H9 (cell line): ENCODE measurements around the gene IFFO2. TPM values are rescaled to one million over a fixed set of nuclear protein-coding genes. Genes with fewer than 3 reads are reported as not detected.

Experiments
- DNase-seq: peaks from one replicate; pipeline ENCODE4 v3.0.0-alpha.2; 2017
- H2AFZ ChIP-seq: one replicate; pipeline ENCODE4 v1.6.1; 2013; ENCODE audit warnings: mild to moderate bottlenecking, low read length, control low read depth, moderate library complexity
- H2AK5ac ChIP-seq: 2 replicates; pipeline ENCODE4 v1.6.1; 2013; ENCODE audit warnings: low read length, control low read depth, mixed read lengths; ENCODE audit not compliant: insufficient read length
- H2BK120ac ChIP-seq: one replicate; pipeline ENCODE4 v1.6.1; 2013; ENCODE audit warnings: low read depth, mild to moderate bottlenecking, low read length, control low read depth, inconsistent platforms; ENCODE audit not compliant: poor library complexity, severe bottlenecking
- H2BK12ac ChIP-seq: 2 replicates; pipeline ENCODE4 v1.6.1; 2013; ENCODE audit warnings: low read length, control low read depth, mixed read lengths, low read depth; ENCODE audit not compliant: insufficient read length
- H2BK15ac ChIP-seq: 2 replicates; pipeline ENCODE4 v1.6.1; 2013; ENCODE audit warnings: low read depth, low read length, control low read depth
- H2BK20ac ChIP-seq: one replicate; pipeline ENCODE4 v1.6.1; 2013; ENCODE audit warnings: low read depth, mild to moderate bottlenecking, low read length, control low read depth, inconsistent platforms; ENCODE audit not compliant: poor library complexity, severe bottlenecking
- H2BK5ac ChIP-seq: 2 replicates; pipeline ENCODE4 v1.6.1; 2013; ENCODE audit warnings: low read length, control low read depth, mixed read lengths; ENCODE audit not compliant: insufficient read length
- H3K14ac ChIP-seq: 2 replicates; pipeline ENCODE4 v1.6.1; 2013; ENCODE audit warnings: low read length, control low read depth; ENCODE audit not compliant: insufficient read depth
- H3K18ac ChIP-seq: 2 replicates; pipeline ENCODE4 v1.6.1; 2013; ENCODE audit warnings: low read depth, mild to moderate bottlenecking, mixed read lengths, low read length, control low read depth; ENCODE audit not compliant: insufficient read length
- H3K23ac ChIP-seq: 2 replicates; pipeline ENCODE4 v1.6.1; 2013; ENCODE audit warnings: low read length, control low read depth, mixed read lengths, low read depth; ENCODE audit not compliant: insufficient read length
- H3K23me2 ChIP-seq: 2 replicates; pipeline ENCODE4 v1.6.1; 2013; ENCODE audit warnings: low read depth, mild to moderate bottlenecking, mixed read lengths, low read length, control low read depth; ENCODE audit not compliant: insufficient read length, poor library complexity, severe bottlenecking
- H3K27ac ChIP-seq: 2 replicates; pipeline ENCODE4 v1.5.1; 2013; ENCODE audit warnings: low read length, control low read depth, mixed read lengths, low read depth; ENCODE audit not compliant: insufficient read length
- H3K27me3 ChIP-seq: 2 replicates; pipeline ENCODE4 v1.6.1; 2013; ENCODE audit warnings: low read length, control low read depth, inconsistent platforms; ENCODE audit not compliant: insufficient read depth
- H3K4ac ChIP-seq: 2 replicates; pipeline ENCODE4 v1.6.1; 2013; ENCODE audit warnings: low read depth, mild to moderate bottlenecking, control low read depth, inconsistent platforms, low read length, moderate library complexity
- H3K4me1 ChIP-seq: 2 replicates; pipeline ENCODE4 v1.6.1; 2013; ENCODE audit warnings: low read length, control low read depth, inconsistent platforms; ENCODE audit not compliant: insufficient read depth
- H3K4me2 ChIP-seq: 2 replicates; pipeline ENCODE4 v1.6.1; 2013; ENCODE audit warnings: low read length, control low read depth, mixed read lengths; ENCODE audit not compliant: insufficient read length, insufficient read depth
- H3K56ac ChIP-seq: 2 replicates; pipeline ENCODE4 v1.6.1; 2013; ENCODE audit warnings: low read depth, mild to moderate bottlenecking, mixed read lengths, low read length, control low read depth; ENCODE audit not compliant: insufficient read length
- H3K79me1 ChIP-seq: 2 replicates; pipeline ENCODE4 v1.6.1; 2013; ENCODE audit warnings: low read depth, mild to moderate bottlenecking, moderate library complexity, low read length, control low read depth, inconsistent platforms; ENCODE audit not compliant: insufficient read depth, poor library complexity, severe bottlenecking
- H3K79me2 ChIP-seq: 2 replicates; pipeline ENCODE4 v1.6.1; 2013; ENCODE audit warnings: low read length, control low read depth, inconsistent platforms; ENCODE audit not compliant: insufficient read depth
- H3K9ac ChIP-seq: 2 replicates; pipeline ENCODE4 v1.6.1; 2013; ENCODE audit warnings: low read length, control low read depth, mixed read lengths; ENCODE audit not compliant: insufficient read length; ENCODE audit errors: extremely low read depth
- H3K9me3 ChIP-seq: one replicate; pipeline ENCODE4 v1.6.1; 2013; ENCODE audit warnings: low read depth, low read length, inconsistent platforms; ENCODE audit not compliant: control insufficient read depth
- H3T11ph ChIP-seq: one replicate; pipeline ENCODE4 v1.6.1; 2013; ENCODE audit warnings: mild to moderate bottlenecking, low read length, control low read depth, inconsistent platforms
- H4K20me1 ChIP-seq: one replicate; pipeline ENCODE4 v1.6.1; 2013; ENCODE audit not compliant: control insufficient read depth, insufficient read length, insufficient read depth
- H4K5ac ChIP-seq: 2 replicates; pipeline ENCODE4 v1.6.1; 2013; ENCODE audit warnings: low read depth, mild to moderate bottlenecking, mixed read lengths, low read length, control low read depth; ENCODE audit not compliant: insufficient read length
- H4K8ac ChIP-seq: replicated peaks from 2 replicates; pipeline ENCODE4 v1.6.1; 2013; ENCODE audit warnings: low read length, control low read depth, mixed read lengths, low read depth; ENCODE audit not compliant: insufficient read length
- H4K91ac ChIP-seq: 2 replicates; pipeline ENCODE4 v1.6.1; 2013; ENCODE audit warnings: low read depth, mild to moderate bottlenecking, moderate library complexity, mixed read lengths, low read length, control low read depth; ENCODE audit not compliant: insufficient read length
- H3K27ac Mint-ChIP-seq, 3 experiments: 2 replicates in 2 of 3; 3 replicates in 1 of 3; pipeline ENCODE4 v1.8.0; 2020 to 2021; ENCODE audit warnings: mixed read lengths in 3 of 3, mild to moderate bottlenecking in 1 of 3, moderate library complexity in 1 of 3
- H3K27me3 Mint-ChIP-seq: 2 replicates; pipeline ENCODE4 v1.8.0; 2021; ENCODE audit warnings: low read depth, mild to moderate bottlenecking, moderate library complexity, mixed read lengths
- H3K36me3 Mint-ChIP-seq, 3 experiments: 2 replicates in 2 of 3; 3 replicates in 1 of 3; pipeline ENCODE4 v1.8.0; 2020 to 2021; ENCODE audit warnings: low read depth in 3 of 3, mixed read lengths in 3 of 3; ENCODE audit not compliant: insufficient read depth in 1 of 3
- H3K4me1 Mint-ChIP-seq, 2 experiments: 2 replicates each; pipeline ENCODE4 v1.8.0; 2020; ENCODE audit warnings: mixed read lengths in 2 of 2
- H3K4me3 Mint-ChIP-seq, 2 experiments: 2 replicates in 1 of 2; 3 replicates in 1 of 2; pipeline ENCODE4 v1.8.0; 2020 to 2021; ENCODE audit warnings: mild to moderate bottlenecking in 2 of 2, mixed read lengths in 2 of 2, moderate library complexity in 1 of 2
- H3K9me3 Mint-ChIP-seq, 2 experiments: 2 replicates in 1 of 2; 3 replicates in 1 of 2; pipeline ENCODE4 v1.8.0; 2020; ENCODE audit warnings: mild to moderate bottlenecking in 2 of 2, mixed read lengths in 2 of 2, moderate library complexity in 1 of 2
- WGBS: extraction: QIAGEN DNeasy Blood & Tissue Kit; methylation state at CpG from one replicate; pipeline ENCODE4 v1.1.7; 2013; ENCODE audit warnings: missing lambda C conversion rate, low lambda C conversion rate, mixed read lengths; ENCODE audit not compliant: insufficient read length; ENCODE audit errors: extremely low coverage; 5-methylcytosine and 5-hydroxymethylcytosine counted together
- total RNA-seq: library from RNA; stranded (reverse); gene quantifications from 2 replicates; pipeline ENCODE4 v1.2.1, GENCODE V29; 2021
- TF ChIP-seq, protein P1 (sequence below): fragments of 200-600 bp; sonication (generic); conservative IDR thresholded peaks from 3 replicates; pipeline ENCODE4 v1.8.0; 2021; ENCODE audit warnings: antibody characterized with exemption, mild to moderate bottlenecking

Gene IFFO2
- total RNA-seq, 1 experiment from 2014 or later: 3.6 TPM

DNA sequence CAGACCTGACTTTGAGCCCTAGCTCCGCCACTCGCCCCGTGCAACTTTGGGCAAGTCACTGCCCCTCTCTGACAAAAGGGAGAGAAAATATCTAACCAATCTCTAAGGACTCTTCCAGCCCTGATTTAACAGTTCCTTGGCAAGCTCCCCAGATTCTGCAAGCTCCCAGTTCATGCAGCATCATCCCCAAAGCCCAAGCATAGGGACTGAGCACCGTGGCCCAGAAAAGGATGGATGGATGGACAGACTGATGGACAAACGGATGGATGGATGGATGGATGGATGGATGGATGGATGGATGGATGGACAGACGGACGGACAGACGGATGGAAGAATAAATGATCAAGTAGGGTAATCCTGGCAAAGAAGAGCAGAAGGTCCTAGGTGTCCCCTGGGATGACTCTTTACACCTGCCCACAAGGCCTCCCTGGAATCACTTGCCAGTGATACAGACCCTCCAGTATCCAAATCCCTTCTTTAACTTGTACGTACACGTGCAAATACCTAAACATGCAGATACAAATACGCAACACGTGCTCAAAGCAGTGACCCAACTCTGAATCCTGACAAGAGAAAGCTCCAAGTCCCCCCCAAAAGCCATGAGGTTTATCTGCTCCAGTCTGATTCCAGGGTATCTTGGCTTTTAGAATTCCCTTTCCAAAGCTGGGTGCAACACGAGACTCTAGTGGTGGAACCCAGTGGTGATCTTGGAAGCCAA lies 16.0 kb downstream of the IFFO2 start:
- peaks cover 51 to 65% of the 10 kb centered on the region in 2 experiments for H3K4me1 Mint-ChIP-seq
- Histone ChIP-seq H3K56ac (no peak overlapping the region), H4K8ac (no peak overlapping the region), H2BK12ac (no peak overlapping the region), H2BK20ac (no peak overlapping the region), H4K5ac (no peak overlapping the region), H2AK5ac (no peak overlapping the region), H3K4ac (no peak overlapping the region), H3K18ac (peak overlapping the region; percentile 15), H3K4me2 (no peak overlapping the region), H3K23ac (no peak overlapping the region), H2AFZ (no peak overlapping the region), H3K9ac (no peak overlapping the region), H2BK120ac (no peak overlapping the region), H4K91ac (no peak overlapping the region), H2BK5ac (no peak overlapping the region), H3K14ac (0 out of 2 replicates have a peak overlapping the region, but pooled peaks have one; percentile 10), H3K79me1 (no peaks in the 10 kb centered on the region), H3K27ac (no peak overlapping the region), H3K79me2 (no peaks in the 10 kb centered on the region), H3K9me3 (no peaks in the 10 kb centered on the region), H2BK15ac (no peak overlapping the region), H3T11ph (no peak overlapping the region), H3K27me3 (no peaks in the 10 kb centered on the region), H4K20me1 (no peaks in the 10 kb centered on the region), H3K4me1 (peaks cover 5% of the 10 kb centered on the region; the same call in 1 of the 2 replicates), H3K23me2 (no peaks in the 10 kb centered on the region)
- TF ChIP-seq, protein P1, sequence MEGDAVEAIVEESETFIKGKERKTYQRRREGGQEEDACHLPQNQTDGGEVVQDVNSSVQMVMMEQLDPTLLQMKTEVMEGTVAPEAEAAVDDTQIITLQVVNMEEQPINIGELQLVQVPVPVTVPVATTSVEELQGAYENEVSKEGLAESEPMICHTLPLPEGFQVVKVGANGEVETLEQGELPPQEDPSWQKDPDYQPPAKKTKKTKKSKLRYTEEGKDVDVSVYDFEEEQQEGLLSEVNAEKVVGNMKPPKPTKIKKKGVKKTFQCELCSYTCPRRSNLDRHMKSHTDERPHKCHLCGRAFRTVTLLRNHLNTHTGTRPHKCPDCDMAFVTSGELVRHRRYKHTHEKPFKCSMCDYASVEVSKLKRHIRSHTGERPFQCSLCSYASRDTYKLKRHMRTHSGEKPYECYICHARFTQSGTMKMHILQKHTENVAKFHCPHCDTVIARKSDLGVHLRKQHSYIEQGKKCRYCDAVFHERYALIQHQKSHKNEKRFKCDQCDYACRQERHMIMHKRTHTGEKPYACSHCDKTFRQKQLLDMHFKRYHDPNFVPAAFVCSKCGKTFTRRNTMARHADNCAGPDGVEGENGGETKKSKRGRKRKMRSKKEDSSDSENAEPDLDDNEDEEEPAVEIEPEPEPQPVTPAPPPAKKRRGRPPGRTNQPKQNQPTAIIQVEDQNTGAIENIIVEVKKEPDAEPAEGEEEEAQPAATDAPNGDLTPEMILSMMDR: no peak
- H3K27me3 Mint-ChIP-seq: no peaks in the 10 kb centered on the region; the same call in 1 of the 2 replicates
- peak overlapping the region in 2 of 3 experiments; percentile 95 to 96; a peak in 3 of 7 replicates for H3K27ac Mint-ChIP-seq
- no CpG with 5 or more reads among the region's 13 CpGs for WGBS
- no peak for DNase-seq
- H3K9me3 Mint-ChIP-seq: no peaks in the 10 kb centered on the region; a peak in 2 of 5 replicates
- H3K4me3 Mint-ChIP-seq: no peak overlapping the region
- no peaks in the 10 kb centered on the region; a peak in 1 of 7 replicates for H3K36me3 Mint-ChIP-seq
